Natural killer cell (primary cell): Measurements from ENCODE around the gene SLC24A3. TPM values are rescaled to one million over a fixed set of nuclear protein-coding genes. Genes with fewer than 3 reads are reported as not detected.

Experiments
- ATAC-seq, 3 donors: fragments of 150-1000 bp in 2 of 3; fragments of 200-7000 bp in 1 of 3; cut with Tn5 transposase; 1 replicate in 1 of 3; 2 replicates in 2 of 3; pipeline ENCODE4 v1.10.0; 2021; ENCODE audit warnings: mild to moderate bottlenecking in 2 of 3, moderate library complexity in 2 of 3
- DNase-seq, 2 donors: peaks; one replicate each; pipeline versions ENCODE4 v3.0.0 to v3.0.0-alpha.2; 2013 to 2021; ENCODE audit warnings: mixed read lengths in 1 of 2
- H3K27ac ChIP-seq: one replicate; pipeline ENCODE4 v1.5.1; 2013; ENCODE audit warnings: mild to moderate bottlenecking, low read length
- H3K27me3 ChIP-seq: one replicate; pipeline ENCODE4 v1.6.1; 2013; ENCODE audit warnings: low read length; ENCODE audit not compliant: control insufficient read depth, insufficient read depth
- H3K36me3 ChIP-seq: one replicate; pipeline ENCODE4 v1.6.1; 2013; ENCODE audit warnings: low read length; ENCODE audit not compliant: control insufficient read depth, insufficient read depth
- H3K4me1 ChIP-seq: one replicate; pipeline ENCODE4 v1.6.1; 2013; ENCODE audit warnings: low read length; ENCODE audit not compliant: control insufficient read depth, insufficient read depth
- H3K4me3 ChIP-seq: one replicate; pipeline ENCODE4 v1.5.1; 2013; ENCODE audit warnings: low read length
- H3K9me3 ChIP-seq: one replicate; pipeline ENCODE4 v1.6.1; 2013; ENCODE audit warnings: low read length; ENCODE audit not compliant: control insufficient read depth, insufficient read depth
- H3K27ac Mint-ChIP-seq, 2 donors: one replicate each; pipeline ENCODE4 v1.8.0; 2022; ENCODE audit warnings: mild to moderate bottlenecking in 2 of 2, mixed read lengths in 2 of 2, moderate library complexity in 1 of 2
- H3K27me3 Mint-ChIP-seq, 2 donors: one replicate each; pipeline ENCODE4 v1.8.0; 2022; ENCODE audit warnings: low read depth in 2 of 2, mixed read lengths in 2 of 2
- H3K36me3 Mint-ChIP-seq: one replicate; pipeline ENCODE4 v1.8.0; 2022; ENCODE audit warnings: mixed read lengths
- H3K4me1 Mint-ChIP-seq, 2 donors: one replicate each; pipeline ENCODE4 v1.8.0; 2022; ENCODE audit warnings: mixed read lengths in 2 of 2
- H3K4me3 Mint-ChIP-seq: one replicate; pipeline ENCODE4 v1.8.0; 2022; ENCODE audit warnings: mild to moderate bottlenecking, moderate library complexity, mixed read lengths
- H3K9me3 Mint-ChIP-seq, 2 donors: one replicate each; pipeline ENCODE4 v1.8.0; 2022; ENCODE audit warnings: mixed read lengths in 2 of 2
- CTCF ChIP-seq: fragments of 200-600 bp; IDR thresholded peaks from one replicate; pipeline ENCODE4 v1.8.0; 2022; ENCODE audit warnings: antibody characterized with exemption
- WGBS: methylation state at CpG from one replicate; pipeline ENCODE4 v1.1.7; 2013; ENCODE audit warnings: missing lambda C conversion rate; ENCODE audit not compliant: insufficient coverage; 5-methylcytosine and 5-hydroxymethylcytosine counted together
- intact Hi-C: fragments of 100-400 bp; cut with micrococcal nuclease; formaldehyde crosslinking; loops from one replicate; pipeline ENCODE4 v1.14.2; 2022
- total RNA-seq, 4 donors: library from RNA; stranded (reverse); fragments of 120-200 nt in 1 of 4; gene quantifications; one replicate each; pipeline versions ENCODE4 v1.2.3 to v1.2.4, GENCODE V29; 2013 to 2022

SLC24A3 gene
- total RNA-seq, 3 donors from 2014 or later (not counting 1 experiment from before 2014, with no cell fraction given): 0.09 to 5.5 (median 0.99) TPM

GRCh38 chr20:19709635-19710335, 497.3 kb downstream of the SLC24A3 start:
- Histone ChIP-seq H3K27me3 (no peaks in the 10 kb centered on the region), H3K36me3 (no peaks in the 10 kb centered on the region), H3K4me3 (no peak overlapping the region), H3K4me1 (peaks cover 6% of the 10 kb centered on the region), H3K27ac (no peak overlapping the region), H3K9me3 (no peaks in the 10 kb centered on the region)
- H3K4me1 Mint-ChIP-seq: no peaks in the 10 kb centered on the region
- H3K4me3 Mint-ChIP-seq: no peak overlapping the region
- DNase-seq: no peak
- WGBS: 95% methylated on average over 1 of the region's 1 CpG
- ATAC-seq: no peak
- H3K9me3 Mint-ChIP-seq: no peaks in the 10 kb centered on the region
- H3K36me3 Mint-ChIP-seq: no peaks in the 10 kb centered on the region
- no peak for TF ChIP-seq CTCF
- no peaks in the 10 kb centered on the region for H3K27me3 Mint-ChIP-seq
- no peak overlapping the region for H3K27ac Mint-ChIP-seq
- intact Hi-C loops: no loop called here

GRCh38 chr20:19710336-19711120, 498.1 kb downstream of the SLC24A3 start:
- WGBS: 94% methylated on average over 5 of the region's 5 CpGs
- H3K9me3 Mint-ChIP-seq: no peaks in the 10 kb centered on the region
- no peak overlapping the region for H3K27ac Mint-ChIP-seq
- intact Hi-C loops: no loop called here
- H3K4me1 Mint-ChIP-seq: no peaks in the 10 kb centered on the region
- no peak for DNase-seq
- no peaks in the 10 kb centered on the region for H3K36me3 ChIP-seq
- H3K27me3 Mint-ChIP-seq: no peaks in the 10 kb centered on the region
- ATAC-seq: no peak
- H3K36me3 Mint-ChIP-seq: no peaks in the 10 kb centered on the region
- H3K4me3 Mint-ChIP-seq: no peak overlapping the region
- H3K4me3 ChIP-seq: no peak overlapping the region
- H3K27ac ChIP-seq: no peak overlapping the region
- no peaks in the 10 kb centered on the region for H3K9me3 ChIP-seq
- no peak for TF ChIP-seq CTCF
- H3K27me3 ChIP-seq: no peaks in the 10 kb centered on the region
- H3K4me1 ChIP-seq: peaks cover 6% of the 10 kb centered on the region

GRCh38 chr20:19711126-19711525, 498.7 kb downstream of the SLC24A3 start:
- Mint-ChIP-seq H3K9me3 (no peaks in the 10 kb centered on the region), H3K27me3 (no peaks in the 10 kb centered on the region), H3K27ac (no peak overlapping the region), H3K4me3 (no peak overlapping the region), H3K4me1 (no peaks in the 10 kb centered on the region), H3K36me3 (no peaks in the 10 kb centered on the region)
- Histone ChIP-seq H3K4me3 (no peak overlapping the region), H3K9me3 (peaks cover 2% of the 10 kb centered on the region), H3K4me1 (peaks cover 6% of the 10 kb centered on the region), H3K27me3 (no peaks in the 10 kb centered on the region), H3K27ac (no peak overlapping the region), H3K36me3 (no peaks in the 10 kb centered on the region)
- DNase-seq: no peak
- no peak for ATAC-seq
- intact Hi-C loops: no loop called here
- no peak for TF ChIP-seq CTCF
- whole genome bisulfite sequencing: 87% methylated on average over 11 of the region's 11 CpGs
